Endothelial cell of umbilical vein (primary cell): ENCODE results near the gene CORO1A. TPM values are rescaled to one million over a fixed set of nuclear protein-coding genes. Genes with fewer than 3 reads are reported as not detected.
A peak's percentile ranks its signal among the peaks of the same experiment; 100 is the strongest.

ENCODE experiments used
- Bru-seq: library from RNA; stranded (reverse); fragments of 400-500 nt; gene quantifications from one replicate; lab custom pipeline; 2021; lab: Mats Ljungman, UMichigan
- BruChase-seq, 2 experiments: library from RNA; stranded (reverse); fragments of 400-500 nt; gene quantifications; one replicate each; lab custom pipeline; 2021; lab: Mats Ljungman, UMichigan
- BruUV-seq: library from RNA; stranded (reverse); fragments of 400-500 nt; replicated peaks from 2 replicates; lab custom pipeline; 2021; lab: Mats Ljungman, UMichigan
- CTCF ChIA-PET: fragments of 300-600, 350-600 bp; sonication (Branson Sonifier 250); formaldehyde crosslinking; loops from one replicate; lab custom pipeline; 2021; ENCODE audit warnings: antibody characterized with exemption, inconsistent platforms; lab: Charles Lee
- POLR2A ChIA-PET: fragments of 300-600, 350-600 bp; sonication (Branson Sonifier 250); formaldehyde crosslinking; loops from one replicate; lab custom pipeline; 2021; ENCODE audit warnings: antibody characterized with exemption, inconsistent platforms; lab: Charles Lee
- DNase-seq: peaks from one replicate; pipeline ENCODE4 v3.0.0-alpha.2; 2011; ENCODE audit warnings: low read depth, low spot score
- FAIRE-seq: peaks from 2 replicates; lab custom pipeline; 2011; peaks lifted over from hg19 to GRCh38; lab: Jason Lieb, UNC
- H2AFZ ChIP-seq: 2 replicates; pipeline ENCODE4 v1.6.0; 2012; ENCODE audit warnings: low read depth, low read length, control low read depth, inconsistent platforms
- H3K27ac ChIP-seq: 2 replicates; pipeline ENCODE4 v1.5.1; 2011; ENCODE audit warnings: low read depth, mild to moderate bottlenecking, control low read depth, low read length, moderate library complexity; ENCODE audit not compliant: insufficient read depth
- H3K27me3 ChIP-seq, 2 experiments: 2 replicates each; pipeline versions ENCODE4 v1.6.0 to v1.6.1; 2011; ENCODE audit warnings: low read length in 2 of 2, mixed read lengths in 1 of 2; ENCODE audit not compliant: control insufficient read depth in 2 of 2, insufficient read depth in 2 of 2
- H3K36me3 ChIP-seq, 2 experiments: 2 replicates in 1 of 2; 3 replicates in 1 of 2; pipeline ENCODE4 v1.5.1; 2011; ENCODE audit warnings: low read length in 2 of 2, mild to moderate bottlenecking in 1 of 2, moderate library complexity in 1 of 2; ENCODE audit not compliant: control insufficient read depth in 2 of 2, insufficient read depth in 2 of 2; ENCODE audit errors: extremely low read depth in 1 of 2
- H3K4me1 ChIP-seq: 3 replicates; pipeline ENCODE4 v1.5.1; 2011; ENCODE audit warnings: mild to moderate bottlenecking, low read length; ENCODE audit not compliant: control insufficient read depth, insufficient read depth; ENCODE audit errors: extremely low read depth
- H3K4me2 ChIP-seq: 2 replicates; pipeline ENCODE4 v1.6.1; 2011; ENCODE audit warnings: low read length, control low read depth, mixed read lengths; ENCODE audit not compliant: insufficient read depth
- H3K4me3 ChIP-seq, 3 experiments: fragments of 200-600 bp in 1 of 3; sonication (generic), shearing (Covaris generic) in 1 of 3; replicated peaks in 1 of 3; 2 replicates each; pipeline ENCODE4 v1.5.1; 2011 to 2016; ENCODE audit warnings: control low read depth in 3 of 3, low read length in 3 of 3, mild to moderate bottlenecking in 2 of 3, inconsistent platforms in 1 of 3, low read depth in 1 of 3, moderate library complexity in 1 of 3; ENCODE audit not compliant: insufficient read depth in 1 of 3
- H3K79me2 ChIP-seq: 2 replicates; pipeline ENCODE4 v1.6.0; 2012; ENCODE audit warnings: low read length, inconsistent platforms; ENCODE audit not compliant: control insufficient read depth, insufficient read depth
- H3K9ac ChIP-seq: replicated peaks from 2 replicates; pipeline ENCODE3; 2011; ENCODE audit warnings: low read length, control low read depth; ENCODE audit not compliant: insufficient read depth; ENCODE audit errors: extremely low read depth
- H3K9me1 ChIP-seq: replicated peaks from 3 replicates; pipeline ENCODE4 v1.6.0; 2011; ENCODE audit warnings: mild to moderate bottlenecking, low read length; ENCODE audit not compliant: control insufficient read depth, insufficient read depth; ENCODE audit errors: extremely low read depth
- H3K9me3 ChIP-seq: replicated peaks from 2 replicates; pipeline ENCODE4 v1.5.1; 2012; ENCODE audit warnings: low read length, inconsistent platforms; ENCODE audit not compliant: control insufficient read depth, insufficient read depth
- H4K20me1 ChIP-seq: replicated peaks from 2 replicates; pipeline ENCODE3; 2011; ENCODE audit warnings: mild to moderate bottlenecking, low read length; ENCODE audit not compliant: control insufficient read depth, insufficient read depth; ENCODE audit errors: extremely low read depth
- MAX ChIP-seq: IDR thresholded peaks from 2 replicates; pipeline ENCODE4 v1.6.1; 2011; ENCODE audit not compliant: insufficient read depth, insufficient read length
- POLR2A ChIP-seq: IDR thresholded peaks from 2 replicates; pipeline ENCODE4 v1.6.1; 2012; ENCODE audit warnings: low read depth, mild to moderate bottlenecking, control low read depth, low read length
- POLR2AphosphoS5 ChIP-seq: IDR thresholded peaks from 2 replicates; pipeline ENCODE4 v1.6.1; 2012; ENCODE audit warnings: low read depth, mild to moderate bottlenecking, control low read depth, low read length, moderate library complexity; ENCODE audit not compliant: insufficient read depth
- dilution Hi-C: fragments of 300-500 bp; cut with MboI; formaldehyde crosslinking; loops from one replicate; pipeline ENCODE4 v1.15.0; 2019; ENCODE audit warnings: low sequenced_read_pairs; ENCODE audit not compliant: extremely low pct_ligation_motif_present
- intact Hi-C: fragments of 100-400 bp; cut with micrococcal nuclease; formaldehyde crosslinking; loops from one replicate; pipeline ENCODE4 v1.10.0; 2022
- long read RNA-seq: library from polyadenylated mRNA; stranded (forward); transcript quantifications from one replicate; pipeline ENCODE4 v2.0.0, GENCODE V29; 2021
- polyA minus RNA-seq, 3 experiments: library from RNA; depleted of rRNA, polyadenylated mRNA; stranded (reverse); fragments of >200 nt; gene quantifications; 1 replicate in 1 of 3; 2 replicates in 2 of 3; pipeline ENCODE4 v1.2.3, GENCODE V29; 2011
- polyA plus RNA-seq, 4 experiments: library from polyadenylated mRNA; depleted of rRNA in 3 of 4; stranded (reverse) in 3 of 4; unstranded in 1 of 4; fragments of >200 nt; gene quantifications; 2 replicates each; pipeline versions ENCODE4 v1.2.1 to v1.2.3, GENCODE V29; 2011 to 2012; ENCODE audit warnings: missing spikeins in 1 of 4
- total RNA-seq: library from RNA; stranded (reverse); gene quantifications from 2 replicates; pipeline ENCODE4 v1.2.3, GENCODE V29; 2021

CORO1A gene
- 6.1 and 6.6 TPM in 2 replicates for total RNA-seq
- 4.7 and 6.4 TPM in 2 replicates for polyA plus RNA-seq
- polyA plus RNA-seq (2011; cell fraction: cytosol; rRNA removed), result 4.2 and 4.3 TPM in 2 replicates
- 6.0 and 6.4 TPM in 2 replicates for polyA plus RNA-seq (2011; cell fraction: nucleus; rRNA removed)
- polyA plus RNA-seq (2012), result 7.1 and 9.5 TPM in 2 replicates
- 1.1 and 7.8 TPM in 2 replicates for polyA minus RNA-seq
- not detected for polyA minus RNA-seq (2011; cell fraction: cytosol; rRNA and poly(A)+ RNA removed)
- 0.38 and 1.2 TPM in 2 replicates for polyA minus RNA-seq (2011; cell fraction: nucleus; rRNA and poly(A)+ RNA removed)
- Bru-seq, nascent RNA, result percentile 11 among the genes with signal in this experiment
- BruChase-seq, experiment 1, labeled RNA remaining after a 6-hour chase, result percentile 39 among the genes with signal in this experiment
- percentile 28 among the genes with signal in this experiment for BruChase-seq, experiment 2, labeled RNA remaining after a 2-hour chase
- long read RNA-seq, transcript CORO1A-201 (11 exons, 1,803 nt), result major isoform, 17 of 20 reads
- long read RNA-seq, partial matches to known transcripts, result 2 of 20 reads
- long read RNA-seq, other reads (novel, unspliced or antisense), result 1 of 20 reads

DNA sequence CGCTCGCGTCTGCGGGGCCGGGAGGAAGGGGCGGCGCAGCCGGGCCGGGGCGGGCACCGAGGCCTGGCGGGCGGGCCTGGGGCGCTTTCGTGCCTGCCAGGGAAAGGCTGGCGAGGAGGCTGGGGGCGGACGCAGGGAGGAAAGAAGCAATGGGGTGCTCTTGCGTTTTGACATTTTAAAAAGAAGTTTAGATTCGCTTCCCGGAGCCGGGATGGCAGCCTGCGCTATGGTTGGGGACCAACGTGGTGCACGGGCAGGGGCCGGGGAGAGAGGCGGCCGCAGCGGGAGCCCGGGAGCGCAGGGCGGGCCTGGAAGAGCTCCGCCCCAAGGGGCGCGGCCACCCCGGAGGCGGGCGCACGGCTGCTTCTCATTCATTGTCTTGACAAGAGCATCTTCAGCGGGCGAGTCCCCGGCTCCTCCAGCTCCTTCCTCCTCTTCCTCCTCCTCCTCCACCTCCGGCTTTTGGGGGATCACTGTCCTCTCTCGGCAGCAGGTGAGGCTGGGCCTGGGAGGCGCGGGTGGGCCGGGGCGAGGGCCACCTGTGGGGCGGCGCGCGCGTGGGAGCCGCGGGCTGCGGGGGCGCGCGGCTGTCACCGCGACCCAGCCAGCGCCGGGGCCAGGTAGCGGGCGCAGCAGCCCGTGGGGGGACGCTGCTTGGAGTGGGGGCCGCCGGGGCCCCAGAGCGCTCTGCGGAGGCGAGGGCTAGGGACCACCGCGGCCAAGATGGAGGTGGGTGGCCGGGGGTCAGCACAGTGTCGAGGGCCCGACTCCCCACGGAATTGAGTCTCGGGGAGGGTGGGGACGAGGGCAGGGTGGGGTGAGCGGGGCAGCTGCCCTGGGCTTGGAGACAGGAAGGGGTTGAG lies at the start of gene CORO1A:
TSS of gene CORO1A (plus strand) at position 370 of the 863 bp plus-strand sequence. CDS start 1,608 bp downstream, outside the sequence.
- Histone ChIP-seq H3K9ac (peak within 1 kb of the TSS; percentile 35), H3K9me3 (no peaks in the 10 kb centered on the region), H3K4me3 (peak within 1 kb of the TSS; percentile 32 to 54 (median 42)), H3K27me3 (no peaks in the 10 kb centered on the region), H4K20me1 (no peaks in the 10 kb centered on the region), H2AFZ (peak within 1 kb of the TSS; percentile 94), H3K4me1 (peaks cover 5% of the 10 kb centered on the region), H3K79me2 (no peaks in the 10 kb centered on the region), H3K9me1 (no peaks in the 10 kb centered on the region), H3K27ac (no peak within 1 kb of the TSS), H3K36me3 (no peaks in the 10 kb centered on the region), H3K4me2 (peak within 1 kb of the TSS; percentile 69)
- ChIA-PET POLR2A (no interaction called here), CTCF (interaction anchor here (1.0 kb wide), 3 partner anchors 91 to 234 kb away, joined by 6 to 8 read pairs (median 7); partner anchors contain the start of gene TBX6)
- dilution Hi-C loops (no loop called here), intact Hi-C loops (no loop called here)
- TF ChIP-seq POLR2A (peak; percentile 54), MAX (no peak), POLR2AphosphoS5 (peak; percentile 49)
- no TSS peak for BruUV-seq
- DNase-seq, result peak; percentile 69
- FAIRE-seq, result peak; percentile 82
